HG03457 (cell line): Measurements from ENCODE around the gene BRICD5.
"Not testable (repeated sequence)": the region's sequence is repeated elsewhere in the genome, so short reads cannot be mapped to it uniquely, and the experiment has no call there.

Experiments
- ATAC-seq: cut with Tn5 transposase; IDR thresholded peaks from one replicate; pipeline ENCODE4 v1.9.1; 2021; ENCODE audit warnings: moderate number of reproducible peaks; ENCODE audit not compliant: unreplicated experiment

Gene BRICD5

DNA sequence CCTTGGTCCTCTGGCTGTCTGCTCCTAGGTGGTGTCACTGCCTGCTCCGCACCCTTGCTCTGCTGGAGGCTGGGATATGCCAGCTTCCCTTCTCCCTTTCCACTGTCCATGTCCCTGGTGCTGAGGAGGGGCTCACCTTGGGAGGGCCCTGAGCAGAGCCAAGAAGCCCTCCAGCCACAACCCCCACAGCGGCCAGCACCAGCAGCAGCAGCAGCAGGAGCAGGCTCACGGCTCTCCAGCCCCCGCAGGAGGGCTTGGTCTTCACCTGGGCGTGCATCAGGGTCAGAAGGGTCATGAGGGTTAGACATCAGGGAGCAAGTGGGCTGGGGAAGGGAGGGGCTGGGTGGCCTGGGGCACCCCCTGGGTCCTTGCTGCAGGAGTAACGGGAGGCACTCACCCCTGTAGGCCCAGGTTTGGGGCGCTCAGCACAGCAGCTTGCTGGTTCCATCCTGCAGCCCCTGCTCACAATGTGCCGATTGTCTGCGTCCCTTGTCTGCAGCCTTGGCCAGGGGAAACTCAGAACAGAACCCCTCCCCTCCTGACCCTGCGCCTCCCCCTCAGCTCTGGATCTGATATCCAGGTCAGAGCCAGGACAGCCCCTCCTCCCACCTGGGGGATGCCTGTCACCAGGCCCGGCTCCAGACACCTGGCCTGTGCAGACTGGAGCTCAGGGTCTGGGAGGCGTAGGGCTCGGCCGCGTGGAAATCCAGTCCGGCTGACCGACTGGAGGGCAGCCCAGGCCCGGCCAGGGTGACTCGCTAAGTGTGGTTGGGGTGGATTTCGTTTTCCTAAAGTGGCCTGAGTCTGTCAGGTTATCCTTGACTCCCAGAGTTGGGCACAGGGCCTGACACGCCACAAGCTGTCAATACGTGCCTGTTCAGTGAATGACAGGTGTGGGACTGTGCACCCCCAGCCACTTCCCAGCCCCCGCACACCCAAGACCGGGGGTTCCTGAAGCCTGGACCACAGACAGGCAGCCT is at the start of gene BRICD5:
Gene BRICD5 (minus strand): TSS at position 478 of the 980 bp plus-strand sequence. CDS start 30 bp downstream, at position 448.
- no peak for ATAC-seq

GRCh38 chr16:2260250-2260649 is 49.6 kb upstream of the BRICD5 start:
- no peak for ATAC-seq

DNA sequence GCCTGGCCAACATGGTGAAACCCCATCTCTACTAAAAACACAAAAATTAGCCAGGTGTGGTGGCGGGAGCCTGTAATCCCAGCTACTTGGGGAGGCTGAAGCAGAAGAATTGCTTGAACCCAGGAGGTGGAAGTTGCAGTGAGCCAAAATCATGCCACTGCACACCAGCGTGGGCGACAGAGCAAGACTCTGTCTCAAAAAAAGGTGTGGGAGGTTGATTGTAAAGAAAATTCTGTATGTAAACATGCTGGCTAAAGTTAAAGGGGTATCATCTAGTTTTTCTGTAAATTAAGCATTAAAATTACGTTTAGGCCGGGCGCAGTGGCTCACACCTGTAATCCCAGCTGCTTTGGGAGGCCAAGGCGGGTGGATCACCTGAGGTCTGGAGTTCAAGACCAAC is 47.9 kb upstream of the BRICD5 start:
- ATAC-seq: not testable (repeated sequence)

DNA sequence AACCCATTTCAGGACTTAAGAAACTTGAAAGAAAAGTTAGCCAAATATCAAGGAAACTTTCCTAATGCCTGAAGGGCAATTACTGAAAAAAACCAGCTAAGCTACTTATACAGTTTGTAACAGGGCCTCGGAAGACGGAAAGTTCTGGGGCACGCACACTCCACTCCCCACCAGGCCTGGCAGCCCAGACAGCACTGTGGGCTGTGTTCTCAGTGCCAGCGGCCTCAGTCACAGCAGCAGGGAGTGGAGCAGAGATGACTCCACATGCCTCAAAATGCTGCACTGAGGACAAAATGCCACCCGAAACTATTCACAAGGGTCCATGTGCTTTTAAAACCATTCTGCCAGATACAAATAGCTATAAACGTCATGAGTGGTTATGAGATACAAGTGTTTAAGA is 47.1 kb upstream of the BRICD5 start:
- no peak for ATAC-seq

DNA sequence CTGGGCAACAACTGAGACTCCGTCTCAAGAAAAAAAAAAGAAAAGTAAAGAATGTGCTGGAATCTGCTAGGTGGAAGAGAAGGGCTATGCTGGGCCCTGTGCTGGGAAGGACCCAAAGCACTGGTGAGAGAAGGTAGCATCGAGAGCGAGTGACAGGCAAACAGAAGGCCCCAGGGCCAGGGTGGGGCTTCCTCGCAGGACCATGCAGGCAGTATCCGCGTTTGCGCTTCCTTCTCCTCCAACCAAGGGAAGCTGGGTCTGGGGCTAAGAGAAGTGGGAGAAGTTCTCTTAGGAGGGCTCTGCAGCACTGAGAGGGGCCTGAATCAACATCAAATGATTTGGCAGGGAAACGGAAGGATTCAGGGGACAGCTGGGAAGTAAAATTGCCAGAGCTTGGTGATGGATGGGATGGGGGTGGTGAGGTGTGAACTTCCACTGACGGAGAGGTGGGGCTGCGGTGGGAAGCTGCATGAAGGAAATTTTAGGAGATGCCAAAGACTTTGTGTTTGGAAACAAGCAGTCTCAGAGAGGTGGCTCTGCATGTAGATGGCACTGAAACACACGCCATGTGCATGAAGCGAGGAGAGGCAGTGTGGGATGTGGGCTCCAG is 46.0 kb upstream of the BRICD5 start:
- ATAC-seq: no peak

- ATAC-seq: no peak
Observed at GRCh38 chr16:2253293-2253692, 42.6 kb upstream of the BRICD5 start.

DNA sequence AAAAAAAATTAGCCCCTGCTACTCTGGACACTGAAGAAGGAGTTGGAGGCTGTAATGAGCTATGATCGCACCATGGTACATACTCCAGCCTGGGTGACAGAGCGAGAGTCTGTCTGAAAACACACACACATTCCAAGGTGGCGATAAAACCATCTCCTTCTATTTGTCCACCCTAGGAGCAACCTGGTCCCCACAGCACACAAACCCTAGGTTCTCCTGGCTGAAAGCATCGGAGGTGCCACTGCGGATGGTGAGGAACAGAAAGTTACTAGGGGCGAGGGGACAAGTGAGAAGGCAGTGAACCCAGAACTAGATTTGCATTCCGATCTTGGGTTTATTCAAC is 42.1 kb upstream of the BRICD5 start:
- ATAC-seq: no peak

DNA sequence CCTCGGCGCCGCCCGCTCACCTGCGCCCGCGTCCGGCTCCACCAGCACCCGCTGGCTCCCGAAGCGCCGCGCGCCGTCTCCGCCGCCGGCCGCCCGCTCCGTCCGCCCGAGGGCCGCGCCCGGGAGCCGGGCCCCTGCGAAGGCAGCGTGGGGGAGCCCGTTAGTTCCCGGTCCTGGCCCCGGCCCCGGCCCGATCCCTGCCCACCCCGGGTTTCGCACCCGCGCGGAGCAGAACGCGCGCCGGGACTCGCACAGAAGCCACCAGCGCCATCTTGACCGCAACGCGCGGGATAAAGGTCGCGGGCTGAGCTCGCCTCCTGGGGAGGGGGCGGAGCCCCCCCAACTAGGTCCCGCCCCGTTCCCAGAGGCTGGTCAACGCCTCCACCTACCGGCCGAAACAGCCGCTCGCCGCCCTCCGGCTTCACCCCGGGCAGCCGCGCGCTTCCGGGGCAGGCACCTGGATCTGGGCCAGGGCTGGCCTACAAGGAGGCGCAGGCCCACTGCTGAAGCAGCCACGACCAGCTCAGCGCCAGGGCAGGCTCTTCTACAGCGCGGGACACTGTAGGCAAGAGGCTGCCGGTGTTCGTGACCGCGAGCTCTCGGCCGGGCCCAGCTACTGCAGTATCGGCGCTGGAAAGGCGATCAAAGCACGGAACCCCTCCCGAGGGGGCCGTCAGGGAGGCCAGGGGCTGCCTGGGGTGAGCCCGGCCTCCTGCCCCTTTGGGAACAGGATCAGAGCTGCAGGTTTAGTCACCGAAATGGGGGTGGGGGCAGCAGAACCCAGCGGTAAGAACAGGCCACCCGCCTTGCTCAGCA is 40.8 kb upstream of the BRICD5 start, which contains the start of gene ECI1:
Gene ECI1 (minus strand): TSS at position 292 of the 816 bp plus-strand sequence. CDS start 21 bp downstream, at position 271.
- ATAC-seq: peak; percentile 75

- ATAC-seq: no peak
Observed at GRCh38 chr16:2250652-2251295, 40.1 kb upstream of the BRICD5 start.

GRCh38 chr16:2246301-2246885 is 35.7 kb upstream of the BRICD5 start:
- no peak for ATAC-seq

- no peak for ATAC-seq
Observed at GRCh38 chr16:2244926-2245795, 34.5 kb upstream of the BRICD5 start.

GRCh38 chr16:2244301-2244700 is 33.6 kb upstream of the BRICD5 start:
- ATAC-seq: no peak

DNA sequence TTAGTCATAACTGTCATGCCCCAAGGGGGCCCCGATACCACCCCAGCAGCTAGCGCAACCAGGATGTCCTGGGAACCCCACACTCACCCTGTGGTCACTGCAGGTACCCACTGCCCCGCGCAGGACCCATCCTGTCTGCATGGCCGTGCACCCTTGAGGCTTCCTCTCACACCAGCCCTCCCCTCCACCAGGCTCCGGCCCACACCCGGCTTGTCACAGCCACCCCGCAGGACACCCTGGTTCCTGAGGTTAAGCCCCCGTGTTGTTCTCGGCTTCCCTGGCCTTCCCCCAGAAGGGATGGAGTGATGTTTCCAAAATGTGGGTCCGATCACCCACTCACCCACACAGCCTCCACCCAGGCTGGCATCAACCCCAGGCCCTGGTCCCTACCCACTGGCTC is 33.1 kb upstream of the BRICD5 start:
- ATAC-seq: no peak

- ATAC-seq: no peak
Observed at GRCh38 chr16:2243031-2243528, 32.4 kb upstream of the BRICD5 start.

- ATAC-seq: no peak
Observed at GRCh38 chr16:2242598-2242997, 31.9 kb upstream of the BRICD5 start.

- ATAC-seq: not testable (repeated sequence)
Observed at GRCh38 chr16:2240331-2240730, 29.7 kb upstream of the BRICD5 start.

- ATAC-seq: no peak
Observed at GRCh38 chr16:2238838-2239675, 28.4 kb upstream of the BRICD5 start.

GRCh38 chr16:2238150-2238837 is 27.6 kb upstream of the BRICD5 start:
- ATAC-seq: no peak
